IMR-90 (cell line): ENCODE results near the gene STXBP6. TPM values are rescaled to one million over a fixed set of nuclear protein-coding genes. Genes with fewer than 3 reads are reported as not detected.

Experiments used
- ATAC-seq: fragments of 200-7000 bp; cut with Tn5 transposase; 2 replicates; pipeline ENCODE4 v1.9.1; 2020; ENCODE audit warnings: low read depth, mild to moderate bottlenecking, moderate library complexity
- BruUV-seq: library from RNA; stranded (reverse); fragments of 400-500 nt; replicated peaks from 2 replicates; lab custom pipeline; 2021; lab: Mats Ljungman, UMichigan
- CTCF ChIA-PET: fragments of 300-600 bp; formaldehyde crosslinking; extraction: SDS; loops from one replicate; lab custom pipeline; 2021; ENCODE audit warnings: antibody characterized with exemption; lab: Yijun Ruan, JAX
- POLR2A ChIA-PET: fragments of 300-600 bp; sonication (Branson Sonifier 250); formaldehyde crosslinking; loops from one replicate; lab custom pipeline; 2022; ENCODE audit warnings: antibody characterized with exemption; ENCODE audit not compliant: unreplicated experiment; lab: Charles Lee
- DNase-seq: peaks from one replicate; pipeline ENCODE4 v3.0.0; 2013
- H2AFZ ChIP-seq: replicated peaks from 2 replicates; pipeline ENCODE3; 2013; ENCODE audit warnings: low read length, mild to moderate bottlenecking; ENCODE audit not compliant: poor library complexity
- H2AK5ac ChIP-seq: 2 replicates; pipeline ENCODE4 v1.6.1; 2013; ENCODE audit warnings: low read depth, low read length, inconsistent platforms
- H2AK9ac ChIP-seq: replicated peaks from 2 replicates; pipeline ENCODE3; 2013; ENCODE audit warnings: mild to moderate bottlenecking, low read depth, low read length, moderate library complexity; ENCODE audit not compliant: poor library complexity
- H2BK120ac ChIP-seq: 2 replicates; pipeline ENCODE4 v1.6.1; 2013; ENCODE audit warnings: low read depth, low read length, inconsistent platforms
- H2BK15ac ChIP-seq: 3 replicates; pipeline ENCODE4 v1.6.1; 2013; ENCODE audit warnings: low read depth, low read length, inconsistent platforms
- H2BK20ac ChIP-seq: 2 replicates; pipeline ENCODE4 v1.6.1; 2013; ENCODE audit warnings: low read depth, mild to moderate bottlenecking, inconsistent platforms, low read length, moderate library complexity
- H2BK5ac ChIP-seq: 2 replicates; pipeline ENCODE4 v1.6.1; 2013; ENCODE audit warnings: mild to moderate bottlenecking, low read depth, low read length, inconsistent platforms; ENCODE audit not compliant: poor library complexity, severe bottlenecking
- H3K14ac ChIP-seq: replicated peaks from 2 replicates; pipeline ENCODE4 v1.6.1; 2013; ENCODE audit warnings: low read depth, low read length, inconsistent platforms
- H3K18ac ChIP-seq: 2 replicates; pipeline ENCODE4 v1.6.1; 2013; ENCODE audit warnings: low read depth, low read length, control low read depth
- H3K23ac ChIP-seq: 2 replicates; pipeline ENCODE4 v1.6.1; 2013; ENCODE audit warnings: low read depth, low read length, inconsistent platforms
- H3K27ac ChIP-seq: 2 replicates; pipeline ENCODE4 v1.5.1; 2013; ENCODE audit warnings: mild to moderate bottlenecking, control low read depth, low read length; ENCODE audit not compliant: insufficient read depth
- H3K27me3 ChIP-seq: 2 replicates; pipeline ENCODE4 v1.6.1; 2013; ENCODE audit warnings: low read length; ENCODE audit not compliant: control insufficient read depth, insufficient read depth
- H3K36me3 ChIP-seq: 2 replicates; pipeline ENCODE4 v1.6.1; 2013; ENCODE audit warnings: low read length, mixed read lengths; ENCODE audit not compliant: control insufficient read depth, insufficient read depth
- H3K4ac ChIP-seq: 2 replicates; pipeline ENCODE4 v1.6.1; 2013; ENCODE audit warnings: low read depth, low read length, inconsistent platforms
- H3K4me1 ChIP-seq: 2 replicates; pipeline ENCODE4 v1.6.1; 2013; ENCODE audit warnings: low read length, mixed read lengths; ENCODE audit not compliant: control insufficient read depth, insufficient read depth
- H3K4me2 ChIP-seq: 2 replicates; pipeline ENCODE4 v1.6.1; 2013; ENCODE audit warnings: low read depth, mild to moderate bottlenecking, control low read depth, low read length, moderate library complexity
- H3K4me3 ChIP-seq: 2 replicates; pipeline ENCODE4 v1.5.1; 2013; ENCODE audit warnings: low read depth, mild to moderate bottlenecking, control low read depth, low read length, moderate library complexity; ENCODE audit not compliant: insufficient read depth
- H3K56ac ChIP-seq: 2 replicates; pipeline ENCODE4 v1.6.1; 2013; ENCODE audit warnings: low read length, inconsistent platforms; ENCODE audit not compliant: insufficient read depth; ENCODE audit errors: extremely low read depth
- H3K79me1 ChIP-seq, 2 experiments: 2 replicates each; pipeline ENCODE4 v1.6.1; 2013; ENCODE audit warnings: low read length in 2 of 2, inconsistent platforms in 1 of 2, low read depth in 1 of 2
- H3K9ac ChIP-seq: 2 replicates; pipeline ENCODE4 v1.6.1; 2013; ENCODE audit warnings: low read depth, low read length, control low read depth
- H3K9me1 ChIP-seq: 2 replicates; pipeline ENCODE4 v1.6.1; 2013; ENCODE audit warnings: low read length, inconsistent platforms; ENCODE audit not compliant: insufficient read depth
- H3K9me3 ChIP-seq: 2 replicates; pipeline ENCODE4 v1.6.1; 2013; ENCODE audit warnings: low read length; ENCODE audit not compliant: control insufficient read depth, insufficient read depth
- H4K20me1 ChIP-seq: 2 replicates; pipeline ENCODE4 v1.6.1; 2013; ENCODE audit warnings: low read length, inconsistent platforms; ENCODE audit not compliant: insufficient read depth
- H4K5ac ChIP-seq: 2 replicates; pipeline ENCODE4 v1.6.1; 2013; ENCODE audit warnings: mild to moderate bottlenecking, low read depth, low read length, control low read depth
- H4K8ac ChIP-seq, 2 experiments: 2 replicates each; pipeline ENCODE4 v1.6.1; 2013; ENCODE audit warnings: low read depth in 2 of 2, low read length in 2 of 2, control low read depth in 1 of 2, inconsistent platforms in 1 of 2
- H4K91ac ChIP-seq: 2 replicates; pipeline ENCODE4 v1.6.1; 2013; ENCODE audit warnings: low read depth, low read length, inconsistent platforms; ENCODE audit not compliant: insufficient read depth
- BHLHE40 ChIP-seq: fragments of 150-350 bp; IDR thresholded peaks from 2 replicates; pipeline ENCODE4 v1.6.1; 2016; ENCODE audit warnings: mild to moderate bottlenecking, low read depth, low read length
- FOS ChIP-seq: fragments of 150-350 bp; IDR thresholded peaks from 2 replicates; pipeline ENCODE4 v1.6.1; 2016; ENCODE audit warnings: low read depth, low read length
- MAFK ChIP-seq: IDR thresholded peaks from 2 replicates; pipeline ENCODE4 v1.6.1; 2012; ENCODE audit warnings: low read depth, low read length, improper control_type of control experiment
- MAZ ChIP-seq: IDR thresholded peaks from 2 replicates; pipeline ENCODE4 v1.6.1; 2012; ENCODE audit warnings: low read depth, mild to moderate bottlenecking, low read length, improper control_type of control experiment, moderate library complexity, borderline replicate concordance
- NFE2L2 ChIP-seq: fragments of 150-350 bp; IDR thresholded peaks from 2 replicates; pipeline ENCODE4 v1.6.1; 2016; ENCODE audit warnings: low read depth, mild to moderate bottlenecking, low read length
- WGBS, 2 experiments: methylation state at CpG; one replicate each; pipeline versions ENCODE4 v1.1.5 to v1.1.7; 2013; ENCODE audit warnings: missing lambda C conversion rate in 2 of 2; ENCODE audit not compliant: insufficient read length in 1 of 2; ENCODE audit errors: extremely low coverage in 2 of 2; 5-methylcytosine and 5-hydroxymethylcytosine counted together
- dilution Hi-C: fragments of 300-500 bp; cut with HindIII; formaldehyde crosslinking; loops from one replicate; pipeline ENCODE4 v1.14.3; 2018; ENCODE audit warnings: low sequenced_read_pairs; ENCODE audit not compliant: unreplicated experiment
- in situ Hi-C: fragments of 300-500 bp; cut with MboI; formaldehyde crosslinking; loops from 3 replicates; pipeline ENCODE4 v1.14.3; 2019; ENCODE audit warnings: low sequenced_read_pairs, inconsistent platforms, mixed read lengths
- intact Hi-C: fragments of 100-400 bp; cut with micrococcal nuclease; formaldehyde crosslinking; loops from 2 replicates; pipeline ENCODE4 v1.10.0; 2022
- polyA plus RNA-seq, 3 experiments: library from polyadenylated mRNA; depleted of rRNA; stranded (reverse); fragments of >200 nt; gene quantifications; 2 replicates each; pipeline ENCODE4 v1.2.3, GENCODE V29; 2012; ENCODE audit warnings: low replicate concordance in 1 of 3
- total RNA-seq: library from RNA; depleted of rRNA; stranded (reverse); fragments of >200 nt; gene quantifications from 2 replicates; pipeline ENCODE4 v1.2.3, GENCODE V29; 2012

STXBP6 gene
- total and polyA plus RNA-seq, 2 of the 4 experiments (the other 2 are of a cell fraction), result 14.2 to 14.3 TPM

GRCh38 chr14:24960816-24961215 is 89.1 kb downstream of the STXBP6 start:
- intact Hi-C loops (loop anchor here (5.0 kb wide), 1 partner anchor 114 kb away; no protein-coding TSS in a partner anchor), in situ Hi-C loops (no loop called here), dilution Hi-C loops (no loop called here)
- H3K23ac ChIP-seq, result peak overlapping the region; percentile 43
- H3K9me1 ChIP-seq, result peaks cover 8% of the 10 kb centered on the region
- H3K36me3 ChIP-seq, result no peaks in the 10 kb centered on the region
- no CpG with 5 or more reads among the region's 2 CpGs for WGBS, 2 experiments
- BruUV-seq, result no TSS peak
- H3K27me3 ChIP-seq, result no peaks in the 10 kb centered on the region
- ChIA-PET POLR2A (no interaction called here), CTCF (no interaction called here)
- peak overlapping the region; percentile 94; the same call in 1 of the 2 replicates for H3K4ac ChIP-seq
- DNase-seq, result peak; percentile 88
- H2AK9ac ChIP-seq, result no peak overlapping the region
- H4K20me1 ChIP-seq, result no peaks in the 10 kb centered on the region
- TF ChIP-seq MAZ (no peak), MAFK (0 out of 2 replicates have a peak, but pooled peaks have one; percentile 20), NFE2L2 (peak; percentile 82), FOS (peak; percentile 22; the same call in 1 of the 2 replicates), BHLHE40 (no peak)
- H2AK5ac ChIP-seq, result peak overlapping the region; percentile 71; the same call in 1 of the 2 replicates
- H3K27ac ChIP-seq, result peak overlapping the region; percentile 99
- H3K9ac ChIP-seq, result peak overlapping the region; percentile 64; the same call in 1 of the 2 replicates
- H4K8ac ChIP-seq, result peak overlapping the region; percentile 52 to 93; a peak in 3 of 4 replicates
- H3K4me3 ChIP-seq, result no peak overlapping the region
- H3K79me1 ChIP-seq, result no peaks in the 10 kb centered on the region
- H4K91ac ChIP-seq, result peak overlapping the region; percentile 91
- H3K9me3 ChIP-seq, result no peaks in the 10 kb centered on the region
- peak overlapping the region; percentile 98 for H4K5ac ChIP-seq
- peak overlapping the region; percentile 75 for H3K4me2 ChIP-seq
- H2BK20ac ChIP-seq, result peak overlapping the region; percentile 97
- H2AFZ ChIP-seq, result no peak overlapping the region
- peak overlapping the region; percentile 95 for H2BK120ac ChIP-seq
- H2BK15ac ChIP-seq, result peak overlapping the region; percentile 87; the same call in 2 of the 3 replicates
- H3K14ac ChIP-seq, result peak overlapping the region; percentile 90
- H3K4me1 ChIP-seq, result peaks cover 16% of the 10 kb centered on the region
- peak overlapping the region; percentile 97 for H2BK5ac ChIP-seq
- ATAC-seq, result peak; percentile 65
- peak overlapping the region; percentile 70 for H3K56ac ChIP-seq
- H3K18ac ChIP-seq, result peak overlapping the region; percentile 99
